Astrocyte (in vitro differentiated cells and primary cell): ENCODE results near the gene SMG1.
"Not testable (repeated sequence)": the region's sequence is repeated elsewhere in the genome, so short reads cannot be mapped to it uniquely, and the experiment has no call there.

ENCODE experiments used
- EZH2 ChIP-seq: IDR thresholded peaks from 2 replicates; pipeline ENCODE4 v1.6.1; 2012; ENCODE audit warnings: mild to moderate bottlenecking, low read length, inconsistent platforms; ENCODE audit not compliant: insufficient read depth
- TF ChIP-seq, protein P1 (sequence below): IDR thresholded peaks from 2 replicates; pipeline ENCODE4 v1.5.1; 2011; ENCODE audit warnings: low read depth, mild to moderate bottlenecking, inconsistent platforms, low read length, moderate library complexity; ENCODE audit not compliant: insufficient read depth

DNA sequence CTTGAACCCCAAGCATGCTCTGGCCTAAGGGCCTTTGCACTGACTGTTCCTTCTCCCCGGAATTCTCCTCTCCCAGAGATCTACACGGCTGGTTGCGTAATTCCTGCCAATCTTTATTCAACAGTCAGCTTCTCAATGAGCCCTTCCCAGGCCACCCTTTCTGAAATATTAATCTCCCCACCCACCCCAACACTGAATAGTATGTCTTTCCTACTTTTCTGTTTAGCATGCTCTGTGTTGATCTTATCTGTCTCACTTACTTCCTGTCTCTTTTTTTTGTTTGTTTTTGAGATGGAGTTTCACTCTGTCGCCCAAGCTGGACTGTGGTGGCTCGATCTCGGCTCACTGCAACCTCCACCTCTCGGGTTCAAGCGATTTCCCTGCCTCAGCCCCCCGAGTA lies 169.6 kb downstream of the SMG1 start:
- TF ChIP-seq, protein P1, sequence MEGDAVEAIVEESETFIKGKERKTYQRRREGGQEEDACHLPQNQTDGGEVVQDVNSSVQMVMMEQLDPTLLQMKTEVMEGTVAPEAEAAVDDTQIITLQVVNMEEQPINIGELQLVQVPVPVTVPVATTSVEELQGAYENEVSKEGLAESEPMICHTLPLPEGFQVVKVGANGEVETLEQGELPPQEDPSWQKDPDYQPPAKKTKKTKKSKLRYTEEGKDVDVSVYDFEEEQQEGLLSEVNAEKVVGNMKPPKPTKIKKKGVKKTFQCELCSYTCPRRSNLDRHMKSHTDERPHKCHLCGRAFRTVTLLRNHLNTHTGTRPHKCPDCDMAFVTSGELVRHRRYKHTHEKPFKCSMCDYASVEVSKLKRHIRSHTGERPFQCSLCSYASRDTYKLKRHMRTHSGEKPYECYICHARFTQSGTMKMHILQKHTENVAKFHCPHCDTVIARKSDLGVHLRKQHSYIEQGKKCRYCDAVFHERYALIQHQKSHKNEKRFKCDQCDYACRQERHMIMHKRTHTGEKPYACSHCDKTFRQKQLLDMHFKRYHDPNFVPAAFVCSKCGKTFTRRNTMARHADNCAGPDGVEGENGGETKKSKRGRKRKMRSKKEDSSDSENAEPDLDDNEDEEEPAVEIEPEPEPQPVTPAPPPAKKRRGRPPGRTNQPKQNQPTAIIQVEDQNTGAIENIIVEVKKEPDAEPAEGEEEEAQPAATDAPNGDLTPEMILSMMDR: not testable (repeated sequence)
- TF ChIP-seq EZH2: not testable (repeated sequence)
